Endothelial cell of umbilical vein (primary cell): Measurements from ENCODE around the gene TLR1. TPM values are rescaled to one million over a fixed set of nuclear protein-coding genes. Genes with fewer than 3 reads are reported as not detected.

Source experiments
- BruUV-seq: library from RNA; stranded (reverse); fragments of 400-500 nt; replicated peaks from 2 replicates; lab custom pipeline; 2021; lab: Mats Ljungman, UMichigan
- CTCF ChIA-PET: fragments of 300-600, 350-600 bp; sonication (Branson Sonifier 250); formaldehyde crosslinking; loops from one replicate; lab custom pipeline; 2021; ENCODE audit warnings: antibody characterized with exemption, inconsistent platforms; lab: Charles Lee
- POLR2A ChIA-PET: fragments of 300-600, 350-600 bp; sonication (Branson Sonifier 250); formaldehyde crosslinking; loops from one replicate; lab custom pipeline; 2021; ENCODE audit warnings: antibody characterized with exemption, inconsistent platforms; lab: Charles Lee
- DNase-seq: peaks from one replicate; pipeline ENCODE4 v3.0.0-alpha.2; 2011; ENCODE audit warnings: low read depth, low spot score
- FAIRE-seq: peaks from 2 replicates; lab custom pipeline; 2011; peaks lifted over from hg19 to GRCh38; lab: Jason Lieb, UNC
- H2AFZ ChIP-seq: 2 replicates; pipeline ENCODE4 v1.6.0; 2012; ENCODE audit warnings: low read depth, low read length, control low read depth, inconsistent platforms
- H3K27ac ChIP-seq: 2 replicates; pipeline ENCODE4 v1.5.1; 2011; ENCODE audit warnings: low read depth, mild to moderate bottlenecking, control low read depth, low read length, moderate library complexity; ENCODE audit not compliant: insufficient read depth
- H3K27me3 ChIP-seq, 2 experiments: 2 replicates each; pipeline versions ENCODE4 v1.6.0 to v1.6.1; 2011; ENCODE audit warnings: low read length in 2 of 2, mixed read lengths in 1 of 2; ENCODE audit not compliant: control insufficient read depth in 2 of 2, insufficient read depth in 2 of 2
- H3K36me3 ChIP-seq, 2 experiments: 2 replicates in 1 of 2; 3 replicates in 1 of 2; pipeline ENCODE4 v1.5.1; 2011; ENCODE audit warnings: low read length in 2 of 2, mild to moderate bottlenecking in 1 of 2, moderate library complexity in 1 of 2; ENCODE audit not compliant: control insufficient read depth in 2 of 2, insufficient read depth in 2 of 2; ENCODE audit errors: extremely low read depth in 1 of 2
- H3K4me1 ChIP-seq: 3 replicates; pipeline ENCODE4 v1.5.1; 2011; ENCODE audit warnings: mild to moderate bottlenecking, low read length; ENCODE audit not compliant: control insufficient read depth, insufficient read depth; ENCODE audit errors: extremely low read depth
- H3K4me2 ChIP-seq: 2 replicates; pipeline ENCODE4 v1.6.1; 2011; ENCODE audit warnings: low read length, control low read depth, mixed read lengths; ENCODE audit not compliant: insufficient read depth
- H3K4me3 ChIP-seq, 3 experiments: fragments of 200-600 bp in 1 of 3; sonication (generic), shearing (Covaris generic) in 1 of 3; replicated peaks in 1 of 3; 2 replicates each; pipeline ENCODE4 v1.5.1; 2011 to 2016; ENCODE audit warnings: control low read depth in 3 of 3, low read length in 3 of 3, mild to moderate bottlenecking in 2 of 3, inconsistent platforms in 1 of 3, low read depth in 1 of 3, moderate library complexity in 1 of 3; ENCODE audit not compliant: insufficient read depth in 1 of 3
- H3K79me2 ChIP-seq: 2 replicates; pipeline ENCODE4 v1.6.0; 2012; ENCODE audit warnings: low read length, inconsistent platforms; ENCODE audit not compliant: control insufficient read depth, insufficient read depth
- H3K9ac ChIP-seq: replicated peaks from 2 replicates; pipeline ENCODE3; 2011; ENCODE audit warnings: low read length, control low read depth; ENCODE audit not compliant: insufficient read depth; ENCODE audit errors: extremely low read depth
- H3K9me1 ChIP-seq: replicated peaks from 3 replicates; pipeline ENCODE4 v1.6.0; 2011; ENCODE audit warnings: mild to moderate bottlenecking, low read length; ENCODE audit not compliant: control insufficient read depth, insufficient read depth; ENCODE audit errors: extremely low read depth
- H3K9me3 ChIP-seq: replicated peaks from 2 replicates; pipeline ENCODE4 v1.5.1; 2012; ENCODE audit warnings: low read length, inconsistent platforms; ENCODE audit not compliant: control insufficient read depth, insufficient read depth
- H4K20me1 ChIP-seq: replicated peaks from 2 replicates; pipeline ENCODE3; 2011; ENCODE audit warnings: mild to moderate bottlenecking, low read length; ENCODE audit not compliant: control insufficient read depth, insufficient read depth; ENCODE audit errors: extremely low read depth
- CTCF ChIP-seq, 2 donors: IDR thresholded peaks; 1 replicate in 1 of 2; 2 replicates in 1 of 2; pipeline ENCODE4 v1.5.1; 2011; ENCODE audit warnings: low read length in 2 of 2, mild to moderate bottlenecking in 2 of 2, moderate library complexity in 2 of 2, control low read depth in 1 of 2, inconsistent platforms in 1 of 2, low read depth in 1 of 2; ENCODE audit not compliant: insufficient read depth in 1 of 2; ENCODE audit errors: extremely low read depth in 1 of 2
- EZH2 ChIP-seq: IDR thresholded peaks from 2 replicates; pipeline ENCODE4 v1.6.1; 2012; ENCODE audit warnings: borderline replicate concordance, low read depth, mild to moderate bottlenecking, moderate library complexity, low read length, inconsistent platforms; ENCODE audit not compliant: severe bottlenecking
- FOS ChIP-seq: IDR thresholded peaks from 2 replicates; pipeline ENCODE4 v1.6.1; 2011; ENCODE audit warnings: mild to moderate bottlenecking, low read length, moderate library complexity, borderline replicate concordance; ENCODE audit not compliant: insufficient read depth
- GATA2 ChIP-seq: IDR thresholded peaks from 2 replicates; pipeline ENCODE4 v1.7.0; 2011; ENCODE audit warnings: low read depth, mild to moderate bottlenecking, moderate library complexity, mixed read lengths, low read length; ENCODE audit not compliant: insufficient read length, insufficient read depth
- JUN ChIP-seq: IDR thresholded peaks from 2 replicates; pipeline ENCODE4 v1.6.1; 2011; ENCODE audit warnings: borderline replicate concordance, low read depth; ENCODE audit not compliant: insufficient read length, insufficient read depth
- MAX ChIP-seq: IDR thresholded peaks from 2 replicates; pipeline ENCODE4 v1.6.1; 2011; ENCODE audit not compliant: insufficient read depth, insufficient read length
- MYC ChIP-seq: IDR thresholded peaks from one replicate; pipeline ENCODE4 v1.6.1; 2011; ENCODE audit warnings: mild to moderate bottlenecking, low read depth, low read length
- POLR2A ChIP-seq: IDR thresholded peaks from 2 replicates; pipeline ENCODE4 v1.6.1; 2012; ENCODE audit warnings: low read depth, mild to moderate bottlenecking, control low read depth, low read length
- POLR2AphosphoS5 ChIP-seq: IDR thresholded peaks from 2 replicates; pipeline ENCODE4 v1.6.1; 2012; ENCODE audit warnings: low read depth, mild to moderate bottlenecking, control low read depth, low read length, moderate library complexity; ENCODE audit not compliant: insufficient read depth
- dilution Hi-C: fragments of 300-500 bp; cut with MboI; formaldehyde crosslinking; loops from one replicate; pipeline ENCODE4 v1.15.0; 2019; ENCODE audit warnings: low sequenced_read_pairs; ENCODE audit not compliant: extremely low pct_ligation_motif_present
- intact Hi-C: fragments of 100-400 bp; cut with micrococcal nuclease; formaldehyde crosslinking; loops from one replicate; pipeline ENCODE4 v1.10.0; 2022
- polyA plus RNA-seq, 4 experiments: library from polyadenylated mRNA; depleted of rRNA in 3 of 4; stranded (reverse) in 3 of 4; unstranded in 1 of 4; fragments of >200 nt; gene quantifications; 2 replicates each; pipeline versions ENCODE4 v1.2.1 to v1.2.3, GENCODE V29; 2011 to 2012; ENCODE audit warnings: missing spikeins in 1 of 4
- total RNA-seq: library from RNA; stranded (reverse); gene quantifications from 2 replicates; pipeline ENCODE4 v1.2.3, GENCODE V29; 2021

Gene TLR1
- total and polyA plus RNA-seq, 2 donors (not counting 3 experiments of a cell fraction or from before 2014, with no cell fraction given): 0.81 to 2.7 TPM

GRCh38 chr4:38823766-38824165, 19.2 kb upstream of the TLR1 start:
- Histone ChIP-seq H3K9me3 (no peaks in the 10 kb centered on the region), H3K79me2 (no peaks in the 10 kb centered on the region), H3K4me1 (no peaks in the 10 kb centered on the region), H3K27ac (no peak overlapping the region), H3K27me3 (peaks cover 10 to 11% of the 10 kb centered on the region in 2 experiments), H3K4me2 (no peak overlapping the region), H3K36me3 (no peaks in the 10 kb centered on the region), H3K4me3 (no peak overlapping the region), H2AFZ (no peak overlapping the region), H3K9me1 (no peaks in the 10 kb centered on the region), H4K20me1 (no peaks in the 10 kb centered on the region), H3K9ac (no peak overlapping the region)
- intact Hi-C loops (no loop called here), dilution Hi-C loops (no loop called here)
- ChIA-PET POLR2A (no interaction called here), CTCF (no interaction called here)
- BruUV-seq: no TSS peak
- TF ChIP-seq JUN (no peak), FOS (no peak), EZH2 (no peak), GATA2 (no peak), MYC (no peak), CTCF (IDR thresholded peaks at IDR 0.05; ENCODE audit: extremely low read depth in 1 of 2, insufficient read depth in 1 of 2, low read depth in 1 of 2, low read length in 2 of 2) (no peak), POLR2AphosphoS5 (no peak), POLR2A (no peak), MAX (no peak)
- FAIRE-seq (no peak), DNase-seq (no peak)
